Immature natural killer cell (primary cell): ENCODE data around the gene TTC9C. TPM values are rescaled to one million over a fixed set of nuclear protein-coding genes. Genes with fewer than 3 reads are reported as not detected.
"Not testable (repeated sequence)": the region's sequence is repeated elsewhere in the genome, so short reads cannot be mapped to it uniquely, and the experiment has no call there.

Source experiments
- DNase-seq, 3 donors: peaks; one replicate each; pipeline ENCODE4 v3.0.0; 2022; ENCODE audit warnings: mixed read lengths in 1 of 3
- H3K27ac Mint-ChIP-seq, 6 donors: one replicate each; pipeline ENCODE4 v1.8.0; 2020; ENCODE audit warnings: mixed read lengths in 6 of 6, mild to moderate bottlenecking in 5 of 6, inconsistent platforms in 4 of 6, moderate library complexity in 3 of 6
- H3K27me3 Mint-ChIP-seq, 3 donors: one replicate each; pipeline ENCODE4 v1.8.0; 2020 to 2021; ENCODE audit warnings: low read depth in 3 of 3, mild to moderate bottlenecking in 3 of 3, mixed read lengths in 3 of 3, moderate library complexity in 3 of 3, inconsistent platforms in 1 of 3
- H3K36me3 Mint-ChIP-seq, 3 donors: one replicate each; pipeline ENCODE4 v1.8.0; 2020; ENCODE audit warnings: mixed read lengths in 3 of 3, inconsistent platforms in 2 of 3, mild to moderate bottlenecking in 2 of 3
- H3K4me1 Mint-ChIP-seq, 2 donors: one replicate each; pipeline ENCODE4 v1.8.0; 2020; ENCODE audit warnings: inconsistent platforms in 2 of 2, mild to moderate bottlenecking in 2 of 2, mixed read lengths in 2 of 2, moderate library complexity in 1 of 2
- H3K4me3 Mint-ChIP-seq, 5 donors: one replicate each; pipeline ENCODE4 v1.8.0; 2020; ENCODE audit warnings: mild to moderate bottlenecking in 5 of 5, mixed read lengths in 5 of 5, inconsistent platforms in 3 of 5, moderate library complexity in 3 of 5
- H3K9me3 Mint-ChIP-seq, 6 donors: one replicate each; pipeline ENCODE4 v1.8.0; 2020; ENCODE audit warnings: mild to moderate bottlenecking in 6 of 6, mixed read lengths in 6 of 6, inconsistent platforms in 4 of 6, moderate library complexity in 3 of 6
- polyA plus RNA-seq, 3 donors: library from polyadenylated mRNA; unstranded; fragments of 300-500 nt; fragmentation: Illumina TruSeq; gene quantifications; one replicate each; pipeline ENCODE4 v1.2.3, GENCODE V29; 2021

TTC9C gene, protein sequence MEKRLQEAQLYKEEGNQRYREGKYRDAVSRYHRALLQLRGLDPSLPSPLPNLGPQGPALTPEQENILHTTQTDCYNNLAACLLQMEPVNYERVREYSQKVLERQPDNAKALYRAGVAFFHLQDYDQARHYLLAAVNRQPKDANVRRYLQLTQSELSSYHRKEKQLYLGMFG
- polyA plus RNA-seq, result 10 to 100 TPM; 11.2 to 19.0 (median 14.5) TPM

DNA sequence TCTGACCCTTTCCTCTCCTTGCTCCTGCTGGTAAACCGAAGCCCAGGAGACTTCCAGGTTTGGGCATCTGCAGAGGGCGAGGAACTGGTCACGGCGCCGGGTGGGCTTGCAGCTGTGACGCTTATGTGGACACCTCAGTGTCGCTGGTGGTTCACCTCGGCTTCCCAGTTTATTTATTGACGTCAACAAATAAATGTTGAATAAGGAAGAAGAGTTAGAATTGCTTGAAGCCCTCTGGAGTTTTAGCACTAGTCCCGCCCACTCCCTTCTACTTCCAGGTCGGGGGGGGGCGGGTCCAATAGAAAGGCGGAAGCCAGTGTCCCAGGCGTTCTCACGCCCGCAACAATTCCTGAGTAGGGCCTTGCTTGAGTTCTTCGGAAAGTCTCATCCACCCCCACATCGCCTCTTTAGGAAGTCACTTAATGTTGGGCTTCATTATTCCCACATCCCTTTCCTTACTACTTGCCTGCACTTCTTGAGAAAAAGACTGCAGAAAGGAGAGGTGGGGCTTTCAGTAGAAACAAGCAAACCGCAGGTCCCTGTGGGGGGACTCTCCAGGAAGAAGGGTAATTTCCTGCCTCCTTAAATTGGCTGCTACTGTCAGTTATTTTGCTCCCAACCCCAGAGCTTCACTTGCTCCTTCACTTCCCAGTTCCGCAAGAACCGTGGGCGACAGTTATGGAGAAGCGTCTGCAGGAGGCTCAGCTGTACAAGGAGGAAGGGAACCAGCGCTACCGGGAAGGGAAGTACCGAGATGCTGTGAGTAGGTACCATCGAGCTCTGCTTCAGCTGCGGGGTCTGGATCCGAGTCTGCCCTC lies at the start of gene TTC9C:
TSS of gene TTC9C (plus strand) at position 316 of the 818 bp plus-strand sequence. CDS start at position 679, 363 bp downstream.
- DNase-seq, result peak; percentile 81 to 84 (median 84)
- H3K4me3 Mint-ChIP-seq, result peak within 1 kb of the TSS; percentile 82 to 98 (median 96)
- peaks cover 9 to 18% (median 16%) of the 10 kb centered on the region in 3 donors for H3K36me3 Mint-ChIP-seq
- peak within 1 kb of the TSS; percentile 85 to 99 (median 94) for H3K27ac Mint-ChIP-seq
- peaks cover 13 to 19% (median 15%) of the 10 kb centered on the region in 3 donors for H3K27me3 Mint-ChIP-seq
- no peaks in the 10 kb centered on the region for H3K9me3 Mint-ChIP-seq
- peaks cover 54 to 61% of the 10 kb centered on the region in 2 donors for H3K4me1 Mint-ChIP-seq

DNA sequence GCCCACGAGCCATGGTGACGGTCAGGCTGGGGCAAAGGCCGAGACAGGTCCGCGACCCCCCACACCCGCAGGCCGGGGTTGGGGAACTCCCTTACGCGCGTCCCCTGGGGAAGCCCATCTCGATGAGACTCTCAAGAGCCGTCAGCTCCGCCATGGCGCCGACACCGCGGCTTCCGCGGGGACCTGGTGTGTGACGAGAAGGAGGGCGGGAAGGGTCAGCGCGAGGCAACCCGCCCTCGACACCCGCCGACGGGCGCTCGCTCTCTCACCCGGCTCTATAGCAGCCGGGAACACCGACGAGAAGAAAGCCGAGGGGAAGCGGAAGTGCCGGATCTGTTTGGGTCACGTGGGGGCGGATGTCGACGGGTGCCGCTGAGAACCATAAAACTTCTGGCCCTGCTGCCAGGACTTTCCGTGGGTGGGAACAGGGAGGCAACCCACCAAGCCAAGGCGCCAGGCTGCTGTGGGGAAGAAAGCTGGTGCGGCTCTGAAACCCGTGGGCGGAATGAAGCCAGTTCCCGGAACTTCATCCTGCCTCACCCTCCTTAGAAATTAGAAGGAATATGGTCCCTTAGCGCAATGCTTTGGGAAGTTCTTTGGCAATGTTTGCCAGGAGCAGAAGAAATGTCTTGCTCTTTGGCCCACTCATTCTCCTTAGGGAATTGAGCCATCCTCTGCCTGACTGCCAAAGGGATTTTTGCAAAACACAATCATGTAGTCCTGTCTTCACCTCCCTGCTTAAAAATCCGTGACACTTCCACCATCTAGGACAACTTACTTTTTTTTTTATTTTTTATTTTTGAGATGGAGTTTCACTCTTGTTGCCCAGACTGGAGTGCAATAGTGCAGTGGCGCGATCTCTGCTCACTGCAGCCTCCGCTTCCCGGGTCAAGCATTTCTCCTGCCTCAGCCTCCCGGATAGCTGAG lies 49.3 kb upstream of the TTC9C start, which contains the start of gene UBXN1:
TSS of gene UBXN1 (minus strand) at position 304 of the 927 bp plus-strand sequence. CDS start at position 154, 150 bp downstream.
- H3K27me3 Mint-ChIP-seq, result peaks cover 5 to 10% (median 9%) of the 10 kb centered on the region in 3 donors
- H3K4me1 Mint-ChIP-seq, result peaks cover 32 to 46% of the 10 kb centered on the region in 2 donors
- peak within 1 kb of the TSS; percentile 81 to 97 (median 94) for H3K4me3 Mint-ChIP-seq
- H3K27ac Mint-ChIP-seq, result peak within 1 kb of the TSS; percentile 88 to 98 (median 94)
- H3K36me3 Mint-ChIP-seq, result peaks cover 8 to 13% (median 10%) of the 10 kb centered on the region in 3 donors
- peak; percentile 84 to 87 (median 87) for DNase-seq
- H3K9me3 Mint-ChIP-seq, result no peaks in the 10 kb centered on the region

DNA sequence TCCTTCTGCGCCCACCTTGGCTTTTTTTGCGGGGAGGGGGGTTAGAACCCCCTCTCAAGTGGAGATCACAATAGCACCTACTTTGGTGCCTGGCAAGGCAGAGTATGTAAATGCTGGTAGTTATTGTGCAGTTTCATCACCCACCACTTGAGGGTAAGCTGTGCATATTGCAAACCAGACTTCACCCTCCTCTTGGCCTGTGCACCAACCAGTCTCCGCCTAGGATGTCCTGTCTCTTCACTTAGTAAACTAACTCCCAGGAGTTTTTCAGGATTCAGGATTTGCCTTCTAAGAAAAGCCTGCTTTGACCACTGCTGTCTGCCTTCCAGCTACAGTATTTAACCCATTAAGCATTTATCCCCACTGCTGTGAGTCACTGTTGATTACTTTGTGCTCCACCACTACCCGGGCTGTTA lies 47.5 kb upstream of the TTC9C start:
- H3K4me1 Mint-ChIP-seq, result peaks cover 32 to 39% of the 10 kb centered on the region in 2 donors
- peak; percentile 17 to 24 (median 24) for DNase-seq
- H3K27me3 Mint-ChIP-seq, result peaks cover 5 to 10% (median 9%) of the 10 kb centered on the region in 3 donors
- H3K4me3 Mint-ChIP-seq, result peak overlapping the region; percentile 41 to 94 (median 57)
- H3K9me3 Mint-ChIP-seq, result no peaks in the 10 kb centered on the region
- H3K36me3 Mint-ChIP-seq, result peaks cover 4 to 9% (median 6%) of the 10 kb centered on the region in 3 donors
- peak overlapping the region; percentile 31 to 87 (median 69) for H3K27ac Mint-ChIP-seq

DNA sequence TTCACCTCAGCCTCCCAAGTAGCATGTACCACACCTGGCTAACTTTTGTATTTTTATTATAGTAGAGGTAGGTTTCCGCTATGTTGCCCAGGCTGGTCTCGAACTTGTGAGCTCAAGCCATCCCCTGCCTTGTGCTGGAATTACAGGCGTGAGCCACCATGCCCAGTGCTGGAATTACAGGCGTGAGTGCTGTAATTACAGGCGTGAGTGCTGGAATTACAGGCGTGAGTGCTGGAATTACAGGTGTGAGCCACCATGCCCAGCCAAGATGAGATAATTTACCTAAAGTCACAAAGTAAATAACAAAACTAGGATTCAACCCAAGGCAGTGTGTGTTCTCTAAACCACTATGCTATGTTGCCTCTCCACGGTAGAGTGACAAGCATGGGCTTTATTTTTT lies 45.8 kb upstream of the TTC9C start:
- no peak overlapping the region for H3K27ac Mint-ChIP-seq
- peaks cover 7 to 10% (median 9%) of the 10 kb centered on the region in 3 donors for H3K27me3 Mint-ChIP-seq
- no peaks in the 10 kb centered on the region for H3K9me3 Mint-ChIP-seq
- no peak for DNase-seq
- H3K4me1 Mint-ChIP-seq, result peaks cover 21 to 25% of the 10 kb centered on the region in 2 donors
- H3K36me3 Mint-ChIP-seq, result no peaks in the 10 kb centered on the region
- no peak overlapping the region for H3K4me3 Mint-ChIP-seq

DNA sequence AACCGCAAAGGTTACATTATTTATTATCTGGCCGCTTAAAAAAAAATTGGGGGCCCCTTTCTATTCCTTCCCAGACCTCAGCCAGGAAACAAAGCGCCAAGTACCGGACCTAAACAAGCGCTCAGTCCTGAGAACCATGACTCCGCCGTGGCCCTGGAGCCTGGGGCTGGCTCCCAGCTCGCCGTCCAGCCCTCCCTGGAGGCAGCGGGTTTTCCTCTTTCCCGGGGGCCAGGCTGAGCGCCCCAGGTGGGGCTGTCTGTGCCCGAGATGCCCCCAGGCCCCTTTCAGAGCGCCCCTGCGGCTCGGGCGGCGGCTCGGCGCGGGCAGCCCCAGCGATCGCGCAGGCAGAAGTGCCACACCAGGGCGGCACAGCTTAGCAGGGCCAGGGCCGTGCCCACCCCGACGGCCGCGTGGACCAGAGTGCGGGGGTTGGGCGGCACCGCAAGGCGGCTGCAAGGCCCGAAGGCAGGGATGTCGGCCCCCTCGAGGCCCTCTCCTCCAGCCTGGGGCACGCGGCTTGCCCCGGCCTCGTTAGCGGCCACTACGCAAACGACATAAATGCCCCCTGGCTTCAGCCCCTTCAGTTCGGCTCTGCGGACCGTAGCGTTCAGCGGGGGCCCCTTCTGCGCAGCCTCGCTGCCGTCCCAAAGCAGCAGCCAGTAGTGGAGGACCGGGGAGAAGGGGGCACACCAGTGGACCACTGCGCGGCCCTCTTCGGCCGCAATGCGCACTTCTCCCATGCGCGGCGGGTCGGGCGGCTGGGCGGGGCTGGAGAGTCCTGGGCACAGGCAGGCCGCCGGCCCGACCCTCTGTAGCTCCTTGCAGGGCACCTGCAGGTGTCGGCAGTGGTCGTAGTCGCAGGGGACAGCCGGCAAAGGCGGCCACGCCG lies 40.5 kb upstream of the TTC9C start:
- Mint-ChIP-seq H3K4me3 (no peak overlapping the region), H3K9me3 (no peaks in the 10 kb centered on the region), H3K4me1 (no peaks in the 10 kb centered on the region), H3K27me3 (peaks cover 0 to 9% (median 0%) of the 10 kb centered on the region in 3 donors), H3K36me3 (peaks cover 8 to 15% (median 10%) of the 10 kb centered on the region in 3 donors), H3K27ac (no peak overlapping the region)
- no peak for DNase-seq

DNA sequence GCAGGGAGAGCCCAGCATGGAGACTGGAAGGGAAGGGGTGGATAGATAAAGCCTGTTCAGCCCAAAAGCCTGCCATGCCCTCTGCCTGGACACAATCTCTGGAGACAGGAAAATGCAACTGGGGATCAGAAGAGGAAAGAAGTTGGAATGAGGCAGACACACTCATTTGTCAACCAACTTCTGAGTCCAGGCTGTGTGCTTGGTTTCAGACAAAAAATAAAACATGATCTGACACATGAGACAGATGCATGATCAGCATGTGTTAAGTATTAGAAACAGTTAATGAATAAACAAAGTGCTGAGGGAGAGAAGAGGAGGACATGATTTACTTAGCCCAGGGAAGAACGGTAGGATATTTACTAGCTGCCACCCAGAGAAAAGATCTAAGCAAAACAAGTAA lies 39.8 kb upstream of the TTC9C start:
- H3K4me1 Mint-ChIP-seq, result no peaks in the 10 kb centered on the region
- peaks cover 0 to 9% (median 0%) of the 10 kb centered on the region in 3 donors for H3K27me3 Mint-ChIP-seq
- DNase-seq, result no peak
- peaks cover 8 to 18% (median 14%) of the 10 kb centered on the region in 3 donors for H3K36me3 Mint-ChIP-seq
- no peak overlapping the region for H3K27ac Mint-ChIP-seq
- H3K4me3 Mint-ChIP-seq, result no peak overlapping the region
- no peaks in the 10 kb centered on the region for H3K9me3 Mint-ChIP-seq

DNA sequence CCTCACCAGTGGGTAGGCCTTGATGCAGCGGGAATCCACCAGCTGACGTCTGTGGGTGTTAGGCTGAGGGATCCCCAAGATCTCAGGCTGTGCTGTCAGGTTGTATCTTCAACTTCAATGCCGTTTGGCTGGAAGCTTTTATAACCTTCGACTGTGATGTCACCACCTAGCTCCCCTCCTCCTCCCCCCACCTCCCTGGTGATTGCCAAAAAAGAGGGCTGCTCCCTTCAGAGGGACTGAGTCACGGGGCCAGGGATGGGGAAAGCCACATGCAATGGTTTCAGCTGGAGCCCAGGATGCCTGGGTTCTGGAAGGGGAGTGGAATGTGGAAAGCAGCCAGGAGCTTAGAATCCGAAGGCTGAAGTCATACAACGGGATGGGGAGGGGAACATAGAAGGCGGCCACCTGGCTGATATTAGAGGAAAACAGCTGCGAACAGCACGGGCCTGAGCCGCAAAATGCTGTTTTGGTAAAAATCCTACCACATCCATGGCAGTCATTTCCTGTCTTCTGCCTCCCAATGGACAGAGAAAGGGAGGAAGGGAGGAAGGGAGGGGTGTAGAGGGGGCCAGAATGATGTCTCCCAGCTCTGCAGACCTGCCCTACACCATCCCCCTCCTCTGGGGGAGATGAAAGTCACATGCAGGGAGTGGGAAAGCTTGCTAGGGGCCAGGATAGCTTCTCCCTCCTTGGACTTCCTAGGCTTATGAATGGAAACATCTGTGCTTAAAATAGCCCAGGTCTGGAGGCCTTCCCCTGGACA lies 38.7 kb upstream of the TTC9C start, which contains the start of gene LRRN4CL:
TSS of gene LRRN4CL (minus strand) at position 110 of the 763 bp plus-strand sequence. CDS start 1,022 bp downstream, outside the sequence.
- no peak within 1 kb of the TSS for H3K4me3 Mint-ChIP-seq
- H3K9me3 Mint-ChIP-seq, result no peaks in the 10 kb centered on the region
- no peak for DNase-seq
- no peak within 1 kb of the TSS for H3K27ac Mint-ChIP-seq
- H3K27me3 Mint-ChIP-seq, result peaks cover 0 to 9% (median 0%) of the 10 kb centered on the region in 3 donors
- peaks cover under 1 to 3% of the 10 kb centered on the region in 2 donors for H3K4me1 Mint-ChIP-seq
- peaks cover 8 to 18% (median 14%) of the 10 kb centered on the region in 3 donors for H3K36me3 Mint-ChIP-seq

DNA sequence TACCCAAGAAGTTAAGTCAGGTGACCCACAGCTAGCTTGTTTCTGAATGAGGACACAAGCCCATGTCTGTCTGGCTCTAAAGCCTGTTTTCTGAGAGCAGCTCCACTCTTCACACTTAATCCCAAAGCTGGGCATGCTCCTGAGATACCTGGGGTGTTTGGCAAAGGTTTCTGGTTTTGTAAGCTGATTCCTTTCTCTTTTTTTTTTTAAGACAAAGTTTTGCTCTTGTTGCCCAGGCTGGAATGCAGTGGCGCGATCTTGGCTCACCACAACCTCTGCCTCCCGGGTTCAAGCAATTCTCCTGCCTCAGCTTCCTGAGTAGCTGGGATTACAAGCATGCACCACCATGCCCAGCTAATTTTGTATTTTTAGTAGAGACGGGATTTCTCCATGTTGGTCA lies 34.7 kb upstream of the TTC9C start:
- not testable (repeated sequence) for DNase-seq, H3K4me1 Mint-ChIP-seq

DNA sequence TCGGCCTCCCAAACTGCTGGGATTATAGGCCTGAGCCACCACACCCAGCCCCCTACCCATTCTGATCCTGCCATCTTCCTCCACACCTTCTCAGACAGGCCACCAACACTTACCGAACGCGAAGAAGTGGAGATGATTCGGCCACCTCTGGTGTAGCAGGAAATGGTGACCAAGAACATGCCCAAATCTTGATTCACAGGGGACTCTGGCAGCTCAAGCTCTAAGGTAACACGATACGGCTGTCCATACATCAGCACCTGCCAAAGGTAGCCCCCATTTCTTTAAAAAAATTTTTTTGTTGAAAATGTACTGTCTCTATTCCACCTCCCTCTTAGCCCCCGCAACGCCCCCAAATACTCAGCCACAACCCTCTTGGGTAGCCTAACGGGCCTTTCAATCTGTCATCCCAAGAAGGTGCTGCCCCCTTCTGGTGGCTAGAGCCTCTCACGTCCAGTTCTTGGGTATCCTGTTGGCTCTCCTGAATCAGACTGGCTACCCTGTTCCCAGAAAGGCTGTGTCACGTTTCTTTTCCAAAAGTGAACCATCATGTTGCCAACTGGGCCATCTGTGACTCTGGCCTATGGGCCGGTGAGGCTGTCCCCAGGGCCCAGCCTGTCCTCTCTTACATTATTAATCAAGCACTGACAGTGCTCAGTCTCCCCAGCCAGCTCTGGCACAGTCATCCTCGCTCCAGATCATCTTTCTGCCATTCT lies 33.7 kb upstream of the TTC9C start:
- H3K9me3 Mint-ChIP-seq, result no peaks in the 10 kb centered on the region
- DNase-seq, result peak; percentile 69 to 78 (median 73)
- no peak overlapping the region for H3K4me3 Mint-ChIP-seq
- H3K4me1 Mint-ChIP-seq, result peaks cover 5 to 7% of the 10 kb centered on the region in 2 donors
- H3K27ac Mint-ChIP-seq, result peak overlapping the region in 4 of 6 donors; percentile 14 to 76 (median 34)
- peaks cover 0 to 4% (median 0%) of the 10 kb centered on the region in 3 donors for H3K27me3 Mint-ChIP-seq
- H3K36me3 Mint-ChIP-seq, result peaks cover 8 to 13% (median 9%) of the 10 kb centered on the region in 3 donors

More for the DNA sequence above, 34.7 kb upstream of the TTC9C start:
- H3K4me3 Mint-ChIP-seq, H3K27ac Mint-ChIP-seq, H3K9me3 Mint-ChIP-seq, H3K27me3 Mint-ChIP-seq: not testable (repeated sequence)
- H3K36me3 Mint-ChIP-seq, result peaks cover 9 to 15% (median 11%) of the 10 kb centered on the region in 3 donors

DNA sequence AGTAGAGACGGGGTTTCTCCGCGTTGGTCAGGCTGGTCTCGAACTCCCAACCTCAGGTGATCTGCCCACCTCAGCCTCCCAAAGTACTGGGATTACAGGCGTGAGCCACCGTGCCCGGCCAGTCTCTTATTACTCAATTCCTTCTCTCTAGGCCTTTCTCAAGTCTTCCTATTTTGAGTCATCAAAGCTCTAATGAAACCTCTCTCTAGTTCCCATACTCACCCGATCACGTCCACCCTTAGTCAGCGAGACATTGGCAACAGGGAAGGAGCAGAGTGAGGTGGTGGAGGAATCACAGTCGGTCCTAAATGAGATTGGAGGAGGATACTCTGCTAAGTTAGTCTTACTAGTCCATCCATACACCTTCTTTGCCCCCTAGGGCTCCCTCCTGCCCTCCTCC lies 26.0 kb upstream of the TTC9C start:
- Mint-ChIP-seq H3K27me3 (peaks cover 0 to 5% (median 4%) of the 10 kb centered on the region in 3 donors), H3K4me3 (no peak overlapping the region), H3K36me3 (peaks cover 0 to 3% (median 0%) of the 10 kb centered on the region in 3 donors), H3K9me3 (no peaks in the 10 kb centered on the region), H3K4me1 (peaks cover 18 to 20% of the 10 kb centered on the region in 2 donors), H3K27ac (no peak overlapping the region)
- DNase-seq, result no peak

DNA sequence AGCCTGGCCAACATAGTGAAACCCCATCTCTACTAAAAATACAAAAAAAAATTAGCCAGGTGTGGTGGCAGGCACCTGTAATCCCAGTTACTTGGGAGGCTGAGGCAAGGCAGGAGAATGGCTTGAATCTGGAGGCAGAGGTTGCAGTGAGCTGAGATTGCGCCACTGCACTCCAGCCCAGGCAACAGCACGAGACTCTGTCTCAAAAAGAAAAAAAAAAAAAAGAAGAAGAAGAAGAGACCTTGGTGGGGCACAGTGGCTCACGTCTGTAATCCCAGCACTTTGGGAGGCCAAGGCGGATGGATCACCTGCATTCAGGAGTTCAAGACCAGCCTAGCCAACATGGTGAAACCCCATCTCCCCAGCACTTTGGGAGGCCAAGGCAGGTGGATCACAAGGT lies 24.4 kb upstream of the TTC9C start:
- not testable (repeated sequence) for H3K9me3 Mint-ChIP-seq, H3K36me3 Mint-ChIP-seq, H3K27ac Mint-ChIP-seq, H3K4me3 Mint-ChIP-seq, DNase-seq, H3K27me3 Mint-ChIP-seq
- H3K4me1 Mint-ChIP-seq, result peaks cover 31 to 34% of the 10 kb centered on the region in 2 donors
